Naive thymus-derived CD8-positive, alpha-beta T cell (primary cell): Measurements from ENCODE around the gene MYO5A. TPM values are rescaled to one million over a fixed set of nuclear protein-coding genes. Genes with fewer than 3 reads are reported as not detected.
"Not testable (repeated sequence)": the region's sequence is repeated elsewhere in the genome, so short reads cannot be mapped to it uniquely, and the experiment has no call there.

ENCODE experiments used
- ATAC-seq, 2 donors: fragments of 150-1000 bp; cut with Tn5 transposase in 1 of 2; sonication (Bioruptor Pico), chemical (Tn5 transposase) in 1 of 2; 1 replicate in 1 of 2; 2 replicates in 1 of 2; pipeline ENCODE4 v1.10.0; 2021; ENCODE audit warnings: mild to moderate bottlenecking in 2 of 2, moderate library complexity in 2 of 2
- POLR2A ChIA-PET: fragments of 350-600 bp; sonication (Branson Sonifier 250); formaldehyde crosslinking; loops from one replicate; lab custom pipeline; 2021; ENCODE audit warnings: antibody characterized with exemption; lab: Charles Lee
- DNase-seq, 10 donors: peaks; one replicate each; pipeline versions ENCODE4 v3.0.0 to v3.0.0-alpha.2; 2020 to 2022
- H3K27ac Mint-ChIP-seq, 10 donors: one replicate each; pipeline ENCODE4 v1.8.0; 2020 to 2022; ENCODE audit warnings: mild to moderate bottlenecking in 10 of 10, mixed read lengths in 10 of 10, moderate library complexity in 4 of 10, inconsistent platforms in 1 of 10
- H3K27me3 Mint-ChIP-seq, 5 donors: one replicate each; pipeline ENCODE4 v1.8.0; 2021 to 2022; ENCODE audit warnings: mixed read lengths in 5 of 5
- H3K36me3 Mint-ChIP-seq, 3 donors: one replicate each; pipeline ENCODE4 v1.8.0; 2020 to 2022; ENCODE audit warnings: mixed read lengths in 3 of 3, mild to moderate bottlenecking in 2 of 3, inconsistent platforms in 1 of 3
- H3K4me1 Mint-ChIP-seq, 4 donors: one replicate each; pipeline ENCODE4 v1.8.0; 2021 to 2022; ENCODE audit warnings: mixed read lengths in 4 of 4
- H3K4me3 Mint-ChIP-seq, 10 donors: one replicate each; pipeline ENCODE4 v1.8.0; 2020 to 2022; ENCODE audit warnings: mild to moderate bottlenecking in 10 of 10, mixed read lengths in 10 of 10, moderate library complexity in 6 of 10, inconsistent platforms in 1 of 10
- H3K9me3 Mint-ChIP-seq, 9 donors: one replicate each; pipeline ENCODE4 v1.8.0; 2020 to 2022; ENCODE audit warnings: mixed read lengths in 9 of 9, mild to moderate bottlenecking in 3 of 9, inconsistent platforms in 1 of 9, moderate library complexity in 1 of 9
- polyA plus RNA-seq, 3 donors: library from polyadenylated mRNA; unstranded; fragments of 300-500 nt; fragmentation: Illumina TruSeq; gene quantifications; one replicate each; pipeline ENCODE4 v1.2.3, GENCODE V29; 2021
- total RNA-seq, 8 experiments: library from RNA in 2 of 8; stranded (reverse) in 2 of 8; gene quantifications; one replicate each; pipeline ENCODE4 v1.2.3 and lab custom pipeline; 2021 to 2026

The MYO5A gene
- total RNA-seq (10 to 100 TPM; 21.4 to 23.2 TPM), polyA plus RNA-seq (1 to 10 TPM; 2.3 to 5.6 (median 5.0) TPM), total RNA-seq (lab: John Stamatoyannopoulos, UW) (69.6 to 131 (median 79.0) reads per million in 6 experiments)

DNA sequence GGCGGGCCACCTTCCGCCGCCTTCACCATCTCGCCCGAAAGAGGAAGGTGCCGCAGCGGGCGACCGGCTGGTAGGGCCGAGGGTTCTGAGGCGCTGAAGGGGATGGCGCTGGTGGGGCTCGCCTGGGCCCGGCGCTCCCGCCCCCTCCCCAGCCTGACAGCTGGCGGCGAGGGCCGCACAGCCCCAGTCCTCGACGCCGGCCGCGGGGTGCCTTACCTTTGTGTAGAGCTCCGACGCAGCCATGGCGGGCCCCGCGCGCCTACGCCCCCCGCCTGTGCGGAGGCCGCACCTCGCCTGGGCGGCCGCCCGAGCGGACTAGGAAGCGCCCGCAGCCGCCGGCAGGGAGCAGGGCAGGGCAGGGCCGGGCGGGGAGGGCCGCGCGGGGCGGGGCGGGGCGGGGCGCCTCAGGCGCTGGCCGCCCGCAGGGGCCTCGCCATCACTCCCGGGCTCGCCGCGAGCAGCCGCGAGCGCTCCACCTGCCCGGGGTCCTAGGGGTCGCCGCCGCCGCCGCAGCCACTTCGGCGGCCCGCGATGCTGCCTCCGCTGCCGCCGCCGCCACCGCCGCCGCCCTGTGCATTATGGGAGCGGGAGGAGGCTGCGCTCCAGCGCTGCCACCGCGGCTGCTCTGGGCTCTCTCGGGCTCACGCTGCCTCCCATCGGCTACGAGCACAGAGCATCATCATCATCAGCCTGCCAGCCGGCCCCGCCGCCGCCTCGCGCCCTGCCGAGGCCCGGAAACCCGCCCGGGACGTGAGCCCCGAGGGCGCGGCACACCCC, at the start of gene MYO5A:
Gene MYO5A (minus strand): TSS at position 317 of the 777 bp plus-strand sequence. CDS start 74 bp downstream, at position 243.
- H3K27ac Mint-ChIP-seq: peak within 1 kb of the TSS; percentile 81 to 97 (median 92)
- ATAC-seq: peak; percentile 85 to 87
- H3K27me3 Mint-ChIP-seq: no peaks in the 10 kb centered on the region
- POLR2A ChIA-PET: interaction anchor here (0.6 to 1.6 kb wide), 7 partner anchors 10 to 140 kb away, joined by 3 to 8 read pairs (median 3); partner anchors contain the start of gene ARPP19
- no peaks in the 10 kb centered on the region for H3K9me3 Mint-ChIP-seq
- H3K4me3 Mint-ChIP-seq: peak within 1 kb of the TSS; percentile 74 to 98 (median 94)
- no peaks in the 10 kb centered on the region for H3K36me3 Mint-ChIP-seq
- H3K4me1 Mint-ChIP-seq: peaks cover 18 to 31% (median 23%) of the 10 kb centered on the region in 4 donors
- peak; percentile 68 to 89 (median 77) for DNase-seq

DNA sequence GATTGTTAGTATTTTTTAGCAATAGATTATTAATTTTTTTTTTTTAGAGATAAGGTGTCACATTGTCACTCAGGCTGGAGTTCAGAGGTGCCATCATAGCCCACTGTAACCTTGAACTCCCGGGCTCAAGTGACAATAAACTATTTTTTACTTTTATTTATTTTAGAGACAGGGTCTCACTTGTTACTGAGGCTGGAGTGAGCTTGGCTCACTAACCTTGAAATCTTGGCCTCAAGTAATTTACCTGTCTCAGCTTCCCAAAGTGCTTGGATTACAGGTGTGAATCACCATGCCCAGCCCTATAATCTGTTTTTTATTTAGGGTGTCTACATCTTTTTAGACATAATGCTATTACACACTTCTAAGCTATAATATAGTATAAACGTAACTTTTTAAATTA, 48.0 kb upstream of the MYO5A start:
- H3K4me3 Mint-ChIP-seq: no peak overlapping the region
- no peak overlapping the region for H3K27ac Mint-ChIP-seq
- ATAC-seq: no peak
- H3K36me3 Mint-ChIP-seq: peaks cover 0 to 19% (median 8%) of the 10 kb centered on the region in 3 donors
- no peaks in the 10 kb centered on the region for H3K4me1 Mint-ChIP-seq
- peaks cover 0 to 12% (median 4%) of the 10 kb centered on the region in 9 donors for H3K9me3 Mint-ChIP-seq
- no peak for DNase-seq
- POLR2A ChIA-PET: interaction anchor here (0.7 kb wide), 1 partner anchor 48 kb away, joined by 3 read pairs; no protein-coding TSS in a partner anchor
- no peaks in the 10 kb centered on the region for H3K27me3 Mint-ChIP-seq

DNA sequence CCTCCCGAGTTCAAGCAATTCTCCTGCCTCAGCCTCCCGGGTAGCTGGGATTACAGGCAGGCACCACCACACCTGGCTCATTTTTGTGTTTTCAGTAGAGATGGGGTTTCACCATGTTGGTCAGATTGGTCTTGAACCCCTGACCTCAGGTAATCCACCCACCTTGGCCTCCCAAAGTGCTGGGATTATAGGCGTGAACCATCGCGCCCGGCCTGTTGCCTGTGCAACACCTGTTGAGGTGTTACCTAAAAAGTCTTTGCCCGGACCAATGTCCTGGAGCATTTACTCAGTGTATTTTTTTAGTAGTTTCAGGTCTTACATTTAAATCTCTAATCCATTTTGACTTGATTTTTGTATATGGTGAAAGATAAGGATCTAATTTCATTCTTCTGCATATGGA, 46.9 kb upstream of the MYO5A start:
- H3K4me1 Mint-ChIP-seq, ATAC-seq, H3K4me3 Mint-ChIP-seq, H3K27ac Mint-ChIP-seq, DNase-seq, H3K27me3 Mint-ChIP-seq: not testable (repeated sequence)
- Mint-ChIP-seq H3K9me3 (peaks cover 0 to 12% (median 4%) of the 10 kb centered on the region in 9 donors), H3K36me3 (peaks cover 0 to 11% (median 8%) of the 10 kb centered on the region in 3 donors)
- POLR2A ChIA-PET: interaction anchor here (0.7 kb wide), 1 partner anchor 671 kb away, joined by 4 read pairs; no protein-coding TSS in a partner anchor

DNA sequence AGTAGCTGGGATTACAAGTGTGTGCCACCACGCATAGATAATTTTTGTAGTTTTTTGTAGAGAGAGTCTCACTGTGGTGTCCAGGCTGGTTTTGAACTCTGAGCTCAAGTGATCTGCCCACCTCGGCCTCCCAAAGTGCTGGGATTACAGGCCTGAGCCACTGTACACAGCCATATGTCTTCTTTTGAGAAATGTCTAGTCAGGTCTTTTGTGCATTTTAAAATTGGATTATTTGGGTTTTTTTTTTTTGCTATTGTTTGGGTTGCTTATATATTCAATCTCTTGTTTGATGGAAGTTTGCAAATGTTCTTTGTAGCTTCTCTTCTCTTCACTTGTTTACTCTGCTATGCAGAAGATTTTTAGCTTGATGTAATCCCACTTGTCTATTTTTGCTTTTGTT, 46.4 kb upstream of the MYO5A start:
- Mint-ChIP-seq H3K4me1 (no peaks in the 10 kb centered on the region), H3K4me3 (no peak overlapping the region), H3K27me3 (no peaks in the 10 kb centered on the region), H3K9me3 (peaks cover 0 to 12% (median 4%) of the 10 kb centered on the region in 9 donors), H3K27ac (no peak overlapping the region), H3K36me3 (peaks cover 0 to 9% (median 8%) of the 10 kb centered on the region in 3 donors)
- ATAC-seq: no peak
- POLR2A ChIA-PET: interaction anchor here (0.7 kb wide), 2 partner anchors 18 to 670 kb away, joined by 4 read pairs; no protein-coding TSS in a partner anchor
- DNase-seq: no peak

DNA sequence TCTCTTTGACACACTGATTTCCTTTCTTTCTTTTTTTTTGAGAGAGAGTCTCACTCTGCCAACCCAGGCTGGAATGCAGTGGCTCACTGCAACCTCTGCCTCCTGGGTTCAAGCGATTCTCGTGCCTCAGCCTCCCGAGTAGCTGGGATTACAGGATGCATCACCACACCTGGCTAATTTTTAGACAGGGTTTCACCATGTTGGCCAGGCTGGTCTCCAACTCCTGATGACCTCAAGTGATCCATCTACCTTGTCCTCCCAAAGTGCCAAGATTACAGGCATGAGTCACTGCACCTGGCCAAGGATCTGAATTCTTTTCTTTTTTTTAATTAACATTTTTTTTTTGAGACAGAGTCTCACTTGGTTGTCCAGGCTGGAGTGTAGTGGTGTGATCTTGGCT, 45.9 kb upstream of the MYO5A start:
- POLR2A ChIA-PET: interaction anchor here (0.7 kb wide), 1 partner anchor 18 kb away, joined by 4 read pairs; no protein-coding TSS in a partner anchor
- H3K4me3 Mint-ChIP-seq: not testable (repeated sequence)

DNA sequence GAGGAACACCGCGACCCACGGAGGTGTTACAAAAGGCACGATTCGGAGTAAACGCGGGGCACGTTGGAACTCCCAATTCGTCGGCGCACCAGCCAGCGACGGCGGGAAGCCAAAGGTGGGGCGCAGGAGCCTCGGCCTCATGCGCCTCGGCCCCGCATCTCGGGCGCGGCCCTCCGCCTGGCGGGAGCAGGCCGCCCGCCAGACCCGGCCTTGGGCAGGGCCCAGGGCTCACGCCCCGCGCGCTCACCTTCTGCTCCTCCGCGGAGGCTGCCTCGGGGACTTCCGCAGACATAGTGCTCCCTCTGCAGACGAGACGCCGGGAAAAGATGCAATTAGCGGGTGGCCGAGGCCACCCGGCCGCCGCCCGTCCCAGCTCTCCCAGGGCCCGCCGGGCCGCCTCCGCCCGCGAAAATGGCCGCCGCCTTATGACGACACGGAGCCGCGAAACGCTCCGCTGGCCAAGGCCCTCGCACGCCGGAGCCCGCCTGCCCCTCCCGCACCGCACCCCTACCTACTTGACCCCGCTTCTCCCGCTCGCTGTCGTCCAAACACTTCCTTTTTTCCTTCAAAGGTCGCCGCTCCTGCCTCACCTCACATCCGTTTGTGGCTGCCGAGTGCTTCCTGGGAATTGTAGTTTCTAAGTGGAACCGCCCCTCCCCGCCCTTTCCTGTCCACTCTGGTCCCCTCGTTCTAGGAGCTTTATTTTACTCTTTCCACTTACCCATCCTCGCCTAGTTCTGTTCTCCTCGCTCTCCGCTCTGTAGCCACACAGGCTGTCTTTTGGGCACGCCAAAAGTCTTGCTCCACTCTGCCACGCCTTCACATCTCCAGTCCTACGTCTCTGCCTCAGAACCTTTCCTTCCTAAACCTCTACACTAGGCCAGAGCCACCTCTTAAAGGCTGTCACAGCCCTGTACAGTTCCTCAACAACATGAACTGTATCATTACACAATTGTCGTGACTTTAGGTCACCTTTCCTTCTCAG, 40.2 kb upstream of the MYO5A start, which contains the start of gene ARPP19:
Gene ARPP19 (minus strand): TSS at position 430 of the 985 bp plus-strand sequence. CDS start 138 bp downstream, at position 292.
- ATAC-seq (peak; percentile 77 to 79), DNase-seq (peak; percentile 57 to 89 (median 77))
- Mint-ChIP-seq H3K36me3 (peaks cover 0 to 3% (median 2%) of the 10 kb centered on the region in 3 donors), H3K4me3 (peak within 1 kb of the TSS; percentile 88 to 99 (median 96)), H3K27ac (peak within 1 kb of the TSS; percentile 98 to 100 (median 100)), H3K27me3 (no peaks in the 10 kb centered on the region), H3K9me3 (peaks cover 0 to 5% (median 0%) of the 10 kb centered on the region in 9 donors), H3K4me1 (peaks cover 14 to 42% (median 40%) of the 10 kb centered on the region in 4 donors)
- POLR2A ChIA-PET: interaction anchor here (0.6 to 1.5 kb wide), 6 partner anchors 19 to 1683 kb away, joined by 3 to 8 read pairs (median 4); partner anchors contain the start of gene MYO5A

More for the DNA sequence above, 45.9 kb upstream of the MYO5A start:
- not testable (repeated sequence) for H3K27ac Mint-ChIP-seq, H3K4me1 Mint-ChIP-seq, H3K36me3 Mint-ChIP-seq, DNase-seq, ATAC-seq, H3K27me3 Mint-ChIP-seq
- H3K9me3 Mint-ChIP-seq: peaks cover 0 to 12% (median 4%) of the 10 kb centered on the region in 9 donors

DNA sequence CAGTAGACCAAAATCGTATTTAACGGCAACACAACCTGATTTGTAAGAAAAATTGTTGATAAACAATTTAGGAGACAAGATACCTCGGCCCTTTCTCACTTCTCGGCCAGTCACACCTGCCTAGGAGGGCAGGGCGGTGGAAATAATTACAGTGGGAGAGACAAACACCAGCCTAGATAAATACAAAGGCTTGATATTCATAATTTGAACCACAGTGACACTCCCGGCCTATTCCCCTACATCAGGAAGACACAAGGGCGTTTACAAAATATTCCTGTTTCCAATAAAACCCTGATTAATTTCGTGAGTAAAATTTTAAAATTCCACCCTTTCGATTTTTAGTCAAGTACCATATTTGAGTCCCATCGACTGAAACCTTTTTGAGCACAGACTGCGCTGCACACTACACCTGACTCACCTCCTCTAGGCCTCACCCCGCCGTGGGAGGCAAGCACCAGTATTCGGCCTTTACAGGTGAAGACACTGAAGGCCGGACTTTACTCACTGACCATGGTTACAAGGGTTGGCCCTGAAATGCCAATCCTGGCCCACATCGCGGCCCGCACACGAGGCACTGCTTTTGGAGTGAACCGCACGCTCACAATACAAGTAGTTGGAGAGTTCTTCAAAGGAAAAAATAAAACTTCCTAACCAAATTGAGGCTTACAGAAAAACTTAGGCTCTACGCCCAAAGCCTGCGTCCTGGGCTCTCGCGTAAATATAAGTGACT, 39.4 kb upstream of the MYO5A start:
- peaks cover 0 to 2% (median under 1%) of the 10 kb centered on the region in 3 donors for H3K36me3 Mint-ChIP-seq
- POLR2A ChIA-PET: interaction anchor here (0.6 to 1.5 kb wide), 4 partner anchors 18 to 835 kb away, joined by 3 to 8 read pairs (median 4); partner anchors contain the start of gene MYO5A
- peak overlapping the region; percentile 87 to 99 (median 96) for H3K4me3 Mint-ChIP-seq

DNA sequence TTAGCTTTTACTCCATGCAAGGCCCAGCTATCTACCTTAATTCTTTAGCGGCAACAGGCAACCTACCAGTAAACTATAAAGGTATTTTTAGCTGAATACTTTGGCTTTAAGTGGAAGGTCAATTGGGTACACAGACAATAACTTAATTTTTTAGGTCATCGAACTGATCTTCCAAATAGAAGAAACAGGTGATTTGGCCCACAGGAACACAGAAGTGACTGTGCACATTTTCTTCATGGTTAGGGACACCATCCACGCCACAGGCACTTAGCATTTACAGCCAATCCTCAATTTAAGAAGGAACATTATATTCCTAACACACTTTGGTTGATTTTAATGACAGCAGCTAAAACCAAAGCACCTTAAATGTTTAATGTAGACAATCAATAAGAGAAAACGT, 38.2 kb upstream of the MYO5A start:
- no peak for ATAC-seq
- Mint-ChIP-seq H3K4me1 (peaks cover 19 to 57% (median 54%) of the 10 kb centered on the region in 4 donors), H3K27me3 (no peaks in the 10 kb centered on the region), H3K27ac (peak overlapping the region in 4 of 10 donors; percentile 22 to 100 (median 98)), H3K9me3 (no peaks in the 10 kb centered on the region), H3K4me3 (peak overlapping the region in 9 of 10 donors; percentile 45 to 99 (median 95)), H3K36me3 (peaks cover 0 to 8% (median 5%) of the 10 kb centered on the region in 3 donors)
- POLR2A ChIA-PET: interaction anchor here (1.4 kb wide), 1 partner anchor 85 kb away, joined by 3 read pairs; no protein-coding TSS in a partner anchor
- DNase-seq: no peak

More for the DNA sequence above, 39.4 kb upstream of the MYO5A start:
- Mint-ChIP-seq H3K9me3 (no peaks in the 10 kb centered on the region), H3K27me3 (no peaks in the 10 kb centered on the region), H3K4me1 (peaks cover 14 to 48% (median 46%) of the 10 kb centered on the region in 4 donors), H3K27ac (peak overlapping the region; percentile 95 to 100 (median 98))
- peak in 4 of 10 donors; percentile 5 to 8 (median 7) for DNase-seq
- peak; percentile 28 to 38 for ATAC-seq

DNA sequence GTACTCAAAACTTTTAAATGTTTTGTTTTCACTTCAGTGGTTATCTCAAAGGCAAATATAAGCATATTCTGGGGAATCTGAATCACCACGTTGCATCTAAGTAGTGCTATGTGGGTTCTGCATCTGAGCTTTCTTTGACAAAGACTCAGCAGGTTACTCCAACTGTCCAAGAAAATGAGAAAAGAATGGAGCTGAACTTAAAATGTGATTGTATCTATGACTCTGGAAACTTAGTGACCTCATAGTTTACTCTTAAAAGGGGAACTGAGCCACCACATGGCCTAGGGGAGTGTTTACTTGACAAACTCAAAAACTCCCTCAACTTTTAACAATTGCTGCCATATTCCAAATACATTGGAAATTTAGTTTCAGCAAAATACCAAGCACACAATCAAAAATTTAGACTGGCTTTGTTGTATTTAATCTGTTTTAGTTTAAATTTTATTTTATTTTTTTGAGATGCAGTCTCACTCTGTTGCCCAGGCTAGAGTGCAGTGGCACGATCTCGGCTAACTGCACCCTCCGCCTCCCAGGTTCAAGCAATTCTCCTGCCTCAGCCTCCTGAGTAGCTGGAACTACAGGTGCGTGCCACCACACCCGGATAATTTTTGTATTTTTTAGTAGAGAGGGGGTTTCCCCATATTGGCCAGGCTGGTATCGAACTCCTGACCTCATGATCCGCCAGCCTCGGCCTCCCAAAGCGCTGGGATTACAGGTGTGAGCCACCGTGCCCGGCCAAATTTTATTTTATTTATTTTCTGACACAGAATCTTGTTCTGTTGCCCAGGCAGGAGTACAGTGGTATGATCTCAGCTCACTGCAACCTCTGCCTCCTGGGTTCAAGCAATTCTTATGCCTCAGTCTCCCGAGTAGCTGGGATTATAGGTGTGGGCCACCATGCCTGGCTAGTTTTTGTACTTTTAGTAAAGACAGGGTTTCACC, 37.0 kb upstream of the MYO5A start:
- DNase-seq, H3K36me3 Mint-ChIP-seq, POLR2A ChIA-PET, ATAC-seq, H3K27me3 Mint-ChIP-seq, H3K9me3 Mint-ChIP-seq: not testable (repeated sequence)
- Mint-ChIP-seq H3K27ac (peak overlapping the region in 4 of 10 donors; percentile 3 to 65 (median 31)), H3K4me3 (peak overlapping the region in 5 of 10 donors; percentile 13 to 56 (median 30)), H3K4me1 (peaks cover 22 to 69% (median 60%) of the 10 kb centered on the region in 4 donors)

DNA sequence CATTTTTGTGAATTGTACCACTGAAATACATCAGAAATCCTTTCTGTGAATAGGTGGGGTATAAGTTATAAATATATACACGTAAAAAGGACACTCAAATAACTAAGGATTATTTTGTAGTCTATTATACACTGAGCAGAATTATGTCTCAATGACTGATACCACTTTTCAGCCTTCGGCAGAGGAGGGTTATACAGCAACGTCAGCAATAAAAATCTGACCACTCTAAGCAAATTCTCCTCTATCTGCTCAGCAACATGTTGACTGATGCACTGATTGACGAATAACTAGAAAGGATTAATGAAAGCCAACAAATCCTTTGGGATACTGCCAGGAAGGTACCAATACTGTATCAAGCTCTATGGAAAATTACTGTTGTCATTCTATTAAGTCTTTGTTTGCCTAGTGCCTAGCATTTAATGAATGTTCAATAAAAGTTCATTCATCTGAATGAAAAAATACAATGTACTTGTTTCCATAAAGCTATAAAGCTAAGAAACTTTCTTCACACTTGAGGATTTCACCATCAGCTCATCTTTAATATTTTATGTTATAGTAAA, 34.9 kb upstream of the MYO5A start:
- Mint-ChIP-seq H3K4me3 (no peak overlapping the region), H3K36me3 (peaks cover 0 to 22% (median 5%) of the 10 kb centered on the region in 3 donors), H3K27ac (no peak overlapping the region), H3K9me3 (no peaks in the 10 kb centered on the region), H3K4me1 (peaks cover 26 to 82% (median 69%) of the 10 kb centered on the region in 4 donors), H3K27me3 (no peaks in the 10 kb centered on the region)
- POLR2A ChIA-PET: no interaction called here
- DNase-seq (no peak), ATAC-seq (no peak)
